ENCODE data around the gene FOXL3. TPM values are rescaled to one million over a fixed set of nuclear protein-coding genes. Genes with fewer than 3 reads are reported as not detected.
A peak's percentile ranks its signal among the peaks of the same experiment; 100 is the strongest.
"Not testable (repeated sequence)": the region's sequence is repeated elsewhere in the genome, so short reads cannot be mapped to it uniquely, and the experiment has no call there.

Gene FOXL3
- total and polyA plus RNA-seq, 2 experiments from 2014 or later = not detected

GRCh38 chr7:262251-262572, 27.8 kb upstream of the FOXL3 start:
- no peaks in the 10 kb centered on the region for H3K27me3 ChIP-seq (ENCODE audit: insufficient read depth)
- H3K79me2 ChIP-seq (replicated peaks; ENCODE audit: insufficient read depth) = no peaks in the 10 kb centered on the region
- Mint-ChIP-seq H3K36me3 (ENCODE audit: low read depth) (peaks cover 73% of the 10 kb centered on the region), H3K4me1 (no peaks in the 10 kb centered on the region; the same call in 2 of the 3 replicates), H3K9me3 (peaks cover 85% of the 10 kb centered on the region), H3K4me3 (peak overlapping the region; percentile 36; the same call in 1 of the 3 replicates), H3K27ac (no peak overlapping the region), H3K27me3 (ENCODE audit: insufficient read depth, low read depth, poor library complexity) (peaks cover 46% of the 10 kb centered on the region)
- H3K4me2 ChIP-seq = no peak overlapping the region
- no peaks in the 10 kb centered on the region for H3K4me1 ChIP-seq (ENCODE audit: insufficient read depth)
- ATAC-seq = no peak
- H4K20me1 ChIP-seq (replicated peaks; ENCODE audit: insufficient read depth) = no peaks in the 10 kb centered on the region
- no peaks in the 10 kb centered on the region for H3K9me2 ChIP-seq (ENCODE audit: insufficient read depth)
- DNase-seq (ENCODE audit: low spot score) = no peak
- H3K27ac ChIP-seq (ENCODE audit: low read depth) = no peak overlapping the region
- H2AFZ ChIP-seq = no peak overlapping the region
- H3F3A ChIP-seq (replicated peaks; ENCODE audit: low read depth) = peaks cover 7% of the 10 kb centered on the region; the same call in 1 of the 2 replicates
- TF ChIP-seq ZNF331 (CRISPR knock-in tag; IDR thresholded peaks at IDR 0.05; ENCODE audit: low read depth) (no peak), EZH2 (IDR thresholded peaks at IDR 0.05; ENCODE audit: low read depth, unreplicated experiment) (no peak)
- no peak overlapping the region for H3K4me3 ChIP-seq
- peaks cover 10% of the 10 kb centered on the region; the same call in 1 of the 2 replicates for H3K36me3 ChIP-seq (ENCODE audit: insufficient read depth)

- not testable (repeated sequence) for H2AFZ ChIP-seq; H3F3A ChIP-seq (replicated peaks; ENCODE audit: low read depth); H3K4me1 ChIP-seq (ENCODE audit: insufficient read depth); H3K27me3 ChIP-seq (ENCODE audit: insufficient read depth); H3K4me1 Mint-ChIP-seq; DNase-seq (ENCODE audit: low spot score); H3K27ac ChIP-seq (ENCODE audit: low read depth); H3K36me3 ChIP-seq (ENCODE audit: insufficient read depth); H3K4me3 ChIP-seq; H4K20me1 ChIP-seq (replicated peaks; ENCODE audit: insufficient read depth); ATAC-seq; H3K4me2 ChIP-seq; H3K79me2 ChIP-seq (replicated peaks; ENCODE audit: insufficient read depth); H3K27ac Mint-ChIP-seq; H3K9me2 ChIP-seq (ENCODE audit: insufficient read depth)
- Mint-ChIP-seq H3K4me3 (peak overlapping the region; percentile 36; the same call in 1 of the 3 replicates), H3K27me3 (ENCODE audit: insufficient read depth, low read depth, poor library complexity) (peaks cover 48% of the 10 kb centered on the region), H3K9me3 (peaks cover 85% of the 10 kb centered on the region), H3K36me3 (ENCODE audit: low read depth) (peaks cover 73% of the 10 kb centered on the region)
- TF ChIP-seq CTCF (conservative IDR thresholded peaks at IDR 0.05; ENCODE audit: low read depth in 2 of 2) = peak in 1 of 2 experiments; percentile 32; a peak in 2 of 4 replicates
Measured at GRCh38 chr7:262631-263311, 27.2 kb upstream of the FOXL3 start.

- not testable (repeated sequence) for H3K4me3 Mint-ChIP-seq
Measured at GRCh38 chr7:263483-264351, 26.3 kb upstream of the FOXL3 start.

More at GRCh38 chr7:263483-264351, 26.3 kb upstream of the FOXL3 start:
- not testable (repeated sequence) for DNase-seq (ENCODE audit: low spot score); H3K4me3 ChIP-seq; H3K27ac Mint-ChIP-seq; H3K9me2 ChIP-seq (ENCODE audit: insufficient read depth); H4K20me1 ChIP-seq (replicated peaks; ENCODE audit: insufficient read depth); H3K4me2 ChIP-seq; H3K36me3 ChIP-seq (ENCODE audit: insufficient read depth); H3K27ac ChIP-seq (ENCODE audit: low read depth); ATAC-seq; H2AFZ ChIP-seq; H3F3A ChIP-seq (replicated peaks; ENCODE audit: low read depth); H3K4me1 Mint-ChIP-seq; H3K79me2 ChIP-seq (replicated peaks; ENCODE audit: insufficient read depth); H3K4me1 ChIP-seq (ENCODE audit: insufficient read depth); H3K27me3 ChIP-seq (ENCODE audit: insufficient read depth)
- peaks cover 49% of the 10 kb centered on the region for H3K27me3 Mint-ChIP-seq (ENCODE audit: insufficient read depth, low read depth, poor library complexity)
- peaks cover 71% of the 10 kb centered on the region for H3K36me3 Mint-ChIP-seq (ENCODE audit: low read depth)
- peaks cover 85% of the 10 kb centered on the region for H3K9me3 Mint-ChIP-seq
- TF ChIP-seq CTCF (conservative IDR thresholded peaks at IDR 0.05; ENCODE audit: low read depth in 2 of 2) = peak in 1 of 2 experiments; percentile 33; a peak in 2 of 4 replicates

Measured in GM23338 (cell line).